HUES6 (cell line): ENCODE results near the gene DTNB.
"Not testable (repeated sequence)": the region's sequence is repeated elsewhere in the genome, so short reads cannot be mapped to it uniquely, and the experiment has no call there.

ENCODE experiments used
- H3K27ac ChIP-seq: 2 replicates; pipeline ENCODE4 v1.7.0; 2013; ENCODE audit warnings: low read depth, mild to moderate bottlenecking, low read length, inconsistent platforms
- H3K27me3 ChIP-seq: 2 replicates; pipeline ENCODE4 v1.6.1; 2013; ENCODE audit warnings: low read length; ENCODE audit not compliant: control insufficient read depth, insufficient read depth
- H3K36me3 ChIP-seq: 2 replicates; pipeline ENCODE4 v1.6.1; 2013; ENCODE audit warnings: low read length; ENCODE audit not compliant: control insufficient read depth, insufficient read depth
- H3K4me1 ChIP-seq: 2 replicates; pipeline ENCODE4 v1.6.1; 2013; ENCODE audit warnings: low read length; ENCODE audit not compliant: control insufficient read depth, insufficient read depth
- H3K4me3 ChIP-seq: 2 replicates; pipeline ENCODE4 v1.5.1; 2013; ENCODE audit warnings: low read depth, low read length
- H3K9ac ChIP-seq: one replicate; pipeline ENCODE4 v1.6.1; 2013; ENCODE audit warnings: mild to moderate bottlenecking, low read length
- H3K9me3 ChIP-seq: 2 replicates; pipeline ENCODE4 v1.6.1; 2013; ENCODE audit warnings: low read depth, low read length; ENCODE audit not compliant: control insufficient read depth, insufficient read depth

DTNB gene

DNA sequence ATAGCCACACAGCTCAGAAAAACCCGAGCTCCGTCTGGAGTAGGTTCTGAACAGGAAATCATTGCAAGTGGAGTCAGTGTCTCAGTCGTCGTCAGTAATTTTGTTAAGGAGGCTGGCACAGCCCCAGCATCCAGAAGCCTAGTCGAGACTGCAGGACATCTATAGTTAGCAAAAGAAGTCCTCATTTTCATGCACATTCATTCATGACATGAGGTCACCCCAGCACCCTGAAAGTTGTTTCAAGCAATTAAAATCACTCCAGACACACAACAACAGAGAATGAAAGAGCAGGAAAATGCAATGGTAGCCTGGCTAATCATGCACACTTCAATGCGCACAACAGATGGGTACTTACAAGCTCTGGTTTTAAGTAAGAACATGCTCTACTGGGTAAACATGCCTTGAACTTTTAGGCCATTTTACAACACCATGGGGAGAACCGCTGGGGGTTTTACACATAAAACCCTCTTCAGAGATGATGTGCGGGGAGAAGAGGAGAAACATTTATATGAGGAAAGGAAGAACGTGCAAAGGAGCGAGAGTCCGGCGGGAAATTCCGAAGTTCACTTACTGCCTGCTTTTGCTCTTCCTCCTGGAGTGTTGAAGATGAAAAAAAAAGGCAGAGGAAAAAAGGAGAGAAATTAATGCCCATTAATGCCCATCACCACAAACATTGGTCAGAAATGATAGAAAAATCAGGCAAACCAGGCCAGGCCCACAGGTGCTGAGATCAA lies 254.3 kb downstream of the DTNB start:
- no peaks in the 10 kb centered on the region for H3K9me3 ChIP-seq
- no peaks in the 10 kb centered on the region for H3K27me3 ChIP-seq
- no peak overlapping the region for H3K27ac ChIP-seq
- 0 out of 2 replicates have a peak, but pooled peaks cover 5% of the 10 kb centered on the region for H3K36me3 ChIP-seq
- H3K4me3 ChIP-seq, result no peak overlapping the region
- H3K4me1 ChIP-seq, result no peaks in the 10 kb centered on the region
- H3K9ac ChIP-seq, result no peak overlapping the region

DNA sequence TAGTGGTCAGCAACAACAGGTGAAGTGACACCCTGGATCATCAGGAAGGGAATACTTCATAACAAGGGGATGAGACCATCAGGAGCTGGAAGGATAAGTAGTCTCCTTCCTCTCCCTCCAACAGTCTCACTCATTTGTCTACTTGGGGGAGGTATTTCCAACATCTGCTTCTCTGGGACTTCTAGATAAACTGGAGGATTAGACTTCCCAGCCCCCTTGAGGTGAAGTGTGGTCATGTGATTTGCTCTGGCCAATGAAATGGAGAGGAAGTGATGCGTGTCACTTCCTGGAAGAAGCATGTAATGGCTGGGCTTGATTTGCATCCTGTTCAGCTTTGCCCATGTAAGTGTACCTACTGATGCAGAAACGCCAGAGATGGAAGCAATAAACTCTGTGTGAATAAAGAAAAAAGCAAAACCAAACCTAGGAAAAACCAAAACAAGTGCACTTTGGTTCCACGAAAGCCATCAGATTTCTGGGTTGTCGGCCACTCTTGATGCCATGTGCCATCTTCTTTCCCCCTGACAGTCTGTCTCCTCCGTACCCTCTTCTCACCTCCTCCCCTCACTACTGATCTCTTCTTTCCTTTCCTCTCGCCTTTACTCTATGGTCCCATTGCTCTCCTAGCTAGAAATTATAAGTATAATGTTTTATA lies 255.5 kb downstream of the DTNB start:
- Histone ChIP-seq H3K4me1 (no peaks in the 10 kb centered on the region), H3K36me3 (0 out of 2 replicates have a peak, but pooled peaks cover 5% of the 10 kb centered on the region)

DNA sequence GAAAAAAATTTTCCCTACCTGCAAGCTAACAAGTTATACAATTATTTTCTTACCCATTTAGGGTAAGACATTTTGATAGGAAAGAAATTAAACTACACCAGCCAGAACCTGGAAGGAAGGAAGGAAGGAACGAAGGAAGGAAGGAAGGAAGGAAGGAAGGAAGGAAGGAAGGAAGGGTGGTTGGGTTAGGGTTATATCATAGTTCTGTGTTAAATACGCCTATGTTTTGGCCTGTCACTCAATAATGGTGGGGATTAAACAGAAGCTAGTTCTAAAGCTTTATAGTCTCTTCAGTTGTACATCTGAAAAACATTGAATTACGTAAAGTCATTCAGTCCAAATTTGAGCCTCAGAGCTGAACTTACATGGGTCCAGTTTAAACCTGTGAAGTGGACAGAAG lies 256.7 kb downstream of the DTNB start:
- no peaks in the 10 kb centered on the region for H3K27me3 ChIP-seq
- no peak overlapping the region for H3K9ac ChIP-seq
- H3K27ac ChIP-seq, result no peak overlapping the region
- no peaks in the 10 kb centered on the region for H3K4me1 ChIP-seq
- no peak overlapping the region for H3K4me3 ChIP-seq
- H3K9me3 ChIP-seq, result no peaks in the 10 kb centered on the region
- 0 out of 2 replicates have a peak, but pooled peaks cover 5% of the 10 kb centered on the region for H3K36me3 ChIP-seq

More for the DNA sequence above, 255.5 kb downstream of the DTNB start:
- no peaks in the 10 kb centered on the region for H3K9me3 ChIP-seq
- H3K27ac ChIP-seq, result no peak overlapping the region
- no peaks in the 10 kb centered on the region for H3K27me3 ChIP-seq
- no peak overlapping the region for H3K4me3 ChIP-seq
- H3K9ac ChIP-seq, result no peak overlapping the region

DNA sequence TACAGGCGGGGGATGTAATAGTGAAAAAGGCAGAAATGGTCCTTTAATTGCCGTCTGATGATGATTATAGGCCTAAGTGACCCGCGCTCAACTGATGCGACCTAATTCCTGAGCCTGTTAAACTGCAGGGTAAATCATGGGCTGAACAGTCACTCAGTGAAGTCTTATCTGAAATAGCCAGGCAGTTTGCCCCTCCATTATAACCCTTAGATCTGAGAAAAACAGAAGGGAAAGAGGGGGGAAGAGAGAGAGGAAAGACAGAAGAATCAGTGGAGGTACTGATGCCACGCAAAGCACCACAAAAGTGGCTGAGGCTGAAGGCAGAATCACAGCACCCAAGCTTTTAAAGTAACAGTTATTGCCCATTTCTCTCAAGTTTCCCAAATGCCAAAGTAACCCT lies 258.6 kb downstream of the DTNB start:
- Histone ChIP-seq H3K27ac (no peak overlapping the region), H3K4me1 (no peaks in the 10 kb centered on the region)

DNA sequence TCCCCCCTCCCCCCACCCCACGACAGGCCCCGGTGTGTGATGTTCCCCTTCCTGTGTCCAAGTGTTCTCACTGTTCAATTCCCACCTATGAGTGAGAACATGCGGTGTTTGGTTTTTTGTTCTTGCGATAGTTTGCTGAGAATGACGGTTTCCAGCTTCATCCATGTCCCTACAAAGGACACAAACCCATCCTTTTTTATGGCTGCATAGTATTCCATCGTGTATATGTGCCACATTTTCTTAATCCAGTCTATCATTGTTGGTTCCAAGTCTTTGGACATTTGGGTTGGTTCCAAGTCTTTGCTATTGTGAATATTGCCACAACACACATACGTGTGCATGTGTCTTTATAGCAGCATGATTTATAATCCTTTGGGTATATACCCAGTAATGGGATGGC lies 260.0 kb downstream of the DTNB start:
- not testable (repeated sequence) for H3K4me1 ChIP-seq, H3K27ac ChIP-seq, H3K27me3 ChIP-seq, H3K4me3 ChIP-seq, H3K9ac ChIP-seq, H3K9me3 ChIP-seq, H3K36me3 ChIP-seq

More for the DNA sequence above, 258.6 kb downstream of the DTNB start:
- no peak overlapping the region for H3K9ac ChIP-seq
- no peaks in the 10 kb centered on the region for H3K27me3 ChIP-seq
- H3K4me3 ChIP-seq, result no peak overlapping the region
- 0 out of 2 replicates have a peak, but pooled peaks cover 5% of the 10 kb centered on the region for H3K36me3 ChIP-seq
- no peaks in the 10 kb centered on the region for H3K9me3 ChIP-seq

DNA sequence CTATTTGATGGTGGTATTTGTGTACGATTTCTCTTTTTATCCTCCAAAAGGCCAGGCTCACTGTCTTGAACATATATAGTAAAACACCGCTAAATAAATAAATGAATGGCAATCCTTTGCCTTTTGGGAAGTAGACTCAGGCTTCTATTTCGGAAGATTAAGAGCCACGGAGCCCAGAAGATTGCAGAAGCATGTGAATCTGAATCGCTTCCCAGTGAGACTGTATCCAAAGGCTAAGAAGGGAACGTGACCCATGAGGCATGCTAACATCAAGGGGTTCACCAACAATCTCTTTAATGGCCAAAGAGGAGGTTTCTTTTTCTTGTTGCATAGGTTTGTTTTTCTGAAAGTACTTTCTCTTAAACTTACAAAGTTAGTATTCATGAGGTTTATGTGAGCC lies 261.6 kb downstream of the DTNB start:
- Histone ChIP-seq H3K36me3 (no peaks in the 10 kb centered on the region), H3K4me3 (no peak overlapping the region), H3K9ac (no peak overlapping the region), H3K27me3 (no peaks in the 10 kb centered on the region), H3K4me1 (no peaks in the 10 kb centered on the region), H3K9me3 (no peaks in the 10 kb centered on the region), H3K27ac (no peak overlapping the region)

DNA sequence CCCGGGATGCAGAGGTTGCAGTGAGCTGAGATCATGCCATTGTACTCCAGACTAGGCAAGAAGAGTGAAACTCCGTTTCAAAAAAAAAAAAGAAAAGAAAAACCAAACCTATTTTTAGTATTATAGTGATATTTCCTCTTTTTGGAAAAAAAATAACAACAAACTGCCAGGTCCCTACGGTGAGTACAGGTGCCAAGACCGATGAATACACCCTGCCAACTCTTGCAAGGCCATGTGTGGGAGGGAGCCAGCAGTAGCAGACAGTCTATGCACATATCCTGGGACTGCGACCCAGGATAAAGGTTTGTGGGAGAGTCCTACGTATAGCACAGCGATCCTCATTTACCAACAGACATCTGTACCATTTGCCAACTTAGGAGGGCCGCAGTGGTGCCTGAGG lies 262.1 kb downstream of the DTNB start:
- Histone ChIP-seq H3K27ac (no peak overlapping the region), H3K27me3 (no peaks in the 10 kb centered on the region), H3K9ac (no peak overlapping the region), H3K4me3 (no peak overlapping the region), H3K9me3 (no peaks in the 10 kb centered on the region), H3K36me3 (no peaks in the 10 kb centered on the region), H3K4me1 (no peaks in the 10 kb centered on the region)

DNA sequence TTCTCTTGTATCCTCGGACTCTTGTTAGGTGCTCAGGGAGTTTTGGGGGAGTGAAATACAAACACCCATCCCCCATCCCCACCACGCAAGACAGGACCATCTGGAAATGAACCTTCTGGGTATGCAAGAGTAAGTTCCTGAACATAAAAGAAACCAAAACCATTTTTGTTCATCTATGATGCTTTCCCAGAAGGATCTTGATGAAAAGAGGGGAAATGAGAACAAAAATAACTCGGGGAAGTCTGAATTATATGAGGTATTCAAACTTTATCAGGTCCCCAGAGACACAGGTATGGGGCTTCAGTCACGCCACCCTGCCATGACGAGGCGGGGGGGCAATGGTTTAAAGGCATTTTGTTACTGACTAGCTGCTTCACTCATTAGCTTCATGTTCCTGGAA lies 263.0 kb downstream of the DTNB start:
- Histone ChIP-seq H3K4me1 (no peaks in the 10 kb centered on the region), H3K9ac (no peak overlapping the region), H3K27ac (no peak overlapping the region), H3K27me3 (no peaks in the 10 kb centered on the region), H3K9me3 (no peaks in the 10 kb centered on the region), H3K4me3 (no peak overlapping the region), H3K36me3 (no peaks in the 10 kb centered on the region)

DNA sequence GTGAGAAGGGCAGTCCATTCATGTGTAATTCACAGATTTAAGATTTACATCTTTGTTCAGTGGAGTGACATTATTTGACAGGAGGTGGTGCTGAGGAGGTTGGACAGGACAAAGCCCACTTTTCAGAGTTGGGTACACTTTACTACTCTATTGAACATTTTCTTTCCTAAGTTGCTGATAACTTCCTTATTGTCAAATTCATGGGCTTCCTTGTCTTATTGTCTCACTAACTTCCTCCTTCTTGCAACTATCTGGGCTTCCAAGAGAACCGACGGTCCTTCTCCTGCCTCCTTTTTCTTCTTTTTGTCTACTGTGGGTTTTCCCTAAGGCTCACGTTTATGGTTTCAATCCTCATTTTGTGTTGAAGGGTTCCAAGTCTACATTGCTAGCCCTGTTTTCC lies 263.9 kb downstream of the DTNB start:
- H3K4me1 ChIP-seq, result no peaks in the 10 kb centered on the region

DNA sequence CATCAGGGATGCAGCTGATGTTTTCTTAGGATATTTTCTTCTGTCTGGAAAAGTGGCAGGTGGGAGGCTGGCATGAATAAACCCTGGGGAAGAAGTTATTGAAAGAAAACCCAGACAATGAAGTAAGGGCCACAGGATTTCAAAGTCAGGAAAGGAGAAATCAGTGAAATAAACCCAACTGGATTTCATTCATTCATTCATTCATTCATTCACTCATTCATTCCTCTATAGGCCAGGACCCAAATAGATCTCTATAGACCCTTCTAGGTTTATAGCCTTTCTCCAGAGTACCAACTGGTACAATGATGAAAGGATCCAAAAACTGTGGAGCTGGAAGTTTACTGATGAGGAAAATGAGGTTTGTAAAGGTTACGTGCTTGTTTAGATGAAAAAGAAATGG lies 264.3 kb downstream of the DTNB start:
- no peak overlapping the region for H3K4me3 ChIP-seq
- H3K9me3 ChIP-seq, result no peaks in the 10 kb centered on the region
- no peaks in the 10 kb centered on the region for H3K4me1 ChIP-seq
- no peak overlapping the region for H3K27ac ChIP-seq
- H3K27me3 ChIP-seq, result no peaks in the 10 kb centered on the region
- H3K9ac ChIP-seq, result no peak overlapping the region
- H3K36me3 ChIP-seq, result no peaks in the 10 kb centered on the region

More for the DNA sequence above, 263.9 kb downstream of the DTNB start:
- Histone ChIP-seq H3K36me3 (no peaks in the 10 kb centered on the region), H3K9ac (no peak overlapping the region), H3K27ac (no peak overlapping the region), H3K9me3 (no peaks in the 10 kb centered on the region), H3K4me3 (no peak overlapping the region), H3K27me3 (no peaks in the 10 kb centered on the region)

DNA sequence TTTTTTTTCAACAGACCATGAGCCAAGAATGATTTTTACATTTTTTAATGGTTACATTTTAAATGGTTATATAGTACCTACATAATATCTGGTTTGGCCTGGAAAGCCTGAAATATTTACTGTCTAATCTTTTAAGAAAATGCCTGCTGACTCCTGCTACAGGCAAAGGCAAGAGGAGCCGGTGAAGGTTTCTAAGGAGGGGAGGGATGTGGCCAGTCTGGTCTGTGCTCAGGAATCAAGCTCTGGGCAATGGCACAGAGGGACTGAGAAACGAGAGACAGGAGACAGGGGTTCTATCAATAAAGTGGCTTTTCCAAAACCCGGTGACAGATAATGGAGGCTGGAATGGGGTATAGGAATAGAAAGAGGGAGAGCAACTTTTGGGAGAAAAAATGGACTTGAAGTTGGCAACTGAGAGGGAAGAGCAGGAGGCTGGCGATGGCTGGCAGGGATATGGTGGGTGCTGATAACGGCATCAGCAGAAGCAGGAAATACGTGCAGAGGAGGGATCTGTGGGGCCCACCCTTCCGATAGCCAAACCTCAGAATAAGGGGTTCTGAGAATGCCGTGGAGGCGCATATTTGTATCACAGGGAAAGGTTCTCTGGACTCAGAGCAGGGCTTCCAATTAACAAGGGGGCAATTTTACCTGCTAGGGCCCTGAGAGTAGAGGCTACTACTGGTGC lies 267.6 kb downstream of the DTNB start:
- Histone ChIP-seq H3K27me3 (no peaks in the 10 kb centered on the region), H3K4me1 (peaks cover 3% of the 10 kb centered on the region; the same call in 1 of the 2 replicates), H3K27ac (no peak overlapping the region), H3K9ac (no peak overlapping the region), H3K4me3 (no peak overlapping the region), H3K36me3 (no peaks in the 10 kb centered on the region), H3K9me3 (no peaks in the 10 kb centered on the region)
